ENCODE data around the gene NTNG1.
"Not testable (repeated sequence)": the region's sequence is repeated elsewhere in the genome, so short reads cannot be mapped to it uniquely, and the experiment has no call there.

NTNG1 gene

GRCh38 chr1:107145637-107146036 lies 4.8 kb downstream of the NTNG1 start:
- no peak for DNase-seq (ENCODE audit: low read depth)

DNA sequence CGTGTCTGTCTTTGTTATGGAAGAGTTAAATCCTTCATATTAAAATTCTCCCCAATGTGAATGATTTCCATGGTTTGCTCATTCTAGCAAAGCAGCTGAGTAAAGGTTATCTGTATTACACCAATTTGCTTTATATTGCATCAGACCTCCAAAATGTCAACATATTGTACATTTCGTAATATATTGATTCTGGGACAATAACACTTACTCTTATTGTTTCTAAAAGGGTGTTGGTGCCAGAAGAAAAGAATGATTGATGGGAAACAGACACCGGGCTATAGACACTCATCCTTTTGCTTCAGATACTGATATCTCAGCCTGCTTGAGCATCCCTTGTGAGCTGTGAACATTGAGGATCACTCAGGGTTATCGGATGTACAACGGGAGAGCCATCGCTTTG lies 7.0 kb downstream of the NTNG1 start:
- no peak for DNase-seq (ENCODE audit: low read depth)

- DNase-seq (ENCODE audit: low read depth): no peak
These were observed 9.1 kb downstream of the NTNG1 start for GRCh38 chr1:107149946-107150345.

DNA sequence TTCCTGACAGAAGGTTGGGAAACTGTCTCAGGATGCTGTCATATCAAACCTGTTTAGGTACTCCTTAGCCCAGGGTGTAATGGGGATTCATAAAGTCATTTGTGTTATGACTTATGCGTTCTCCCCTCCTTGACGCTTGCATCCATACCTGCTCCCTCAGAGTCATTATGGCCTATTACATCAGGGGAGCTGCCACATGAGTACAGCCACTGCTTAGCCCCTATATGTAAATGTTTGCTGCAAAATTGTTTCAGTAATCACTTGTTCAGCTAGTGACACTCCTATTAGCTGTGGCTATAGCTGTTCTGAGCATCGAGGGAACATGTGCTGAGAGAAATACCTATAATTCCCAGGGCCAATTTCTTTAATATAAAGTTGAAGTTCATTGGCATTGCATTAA lies 10.5 kb downstream of the NTNG1 start:
- no peak for DNase-seq (ENCODE audit: low read depth)

- DNase-seq (ENCODE audit: low read depth): no peak
These were observed 11.6 kb downstream of the NTNG1 start for GRCh38 chr1:107152395-107152794.

DNA sequence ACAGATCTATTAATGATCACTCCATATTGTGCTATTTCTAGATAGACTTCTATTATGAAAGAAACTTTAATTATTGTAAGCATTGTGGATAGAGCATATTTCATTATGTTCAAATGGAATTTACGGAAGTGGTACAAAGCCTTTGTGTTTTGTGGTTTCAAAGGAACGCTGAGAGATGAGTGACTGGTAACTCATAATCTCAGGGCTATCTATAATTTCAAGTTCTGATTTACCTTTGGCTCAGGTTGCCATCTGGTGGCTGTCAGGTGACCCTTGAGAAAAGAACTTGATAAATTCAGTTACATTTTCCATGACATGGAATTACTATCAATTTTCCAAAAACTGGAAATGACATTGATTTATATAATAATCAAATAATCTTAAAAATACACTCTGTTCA lies 12.2 kb downstream of the NTNG1 start:
- no peak for DNase-seq (ENCODE audit: low read depth)

DNA sequence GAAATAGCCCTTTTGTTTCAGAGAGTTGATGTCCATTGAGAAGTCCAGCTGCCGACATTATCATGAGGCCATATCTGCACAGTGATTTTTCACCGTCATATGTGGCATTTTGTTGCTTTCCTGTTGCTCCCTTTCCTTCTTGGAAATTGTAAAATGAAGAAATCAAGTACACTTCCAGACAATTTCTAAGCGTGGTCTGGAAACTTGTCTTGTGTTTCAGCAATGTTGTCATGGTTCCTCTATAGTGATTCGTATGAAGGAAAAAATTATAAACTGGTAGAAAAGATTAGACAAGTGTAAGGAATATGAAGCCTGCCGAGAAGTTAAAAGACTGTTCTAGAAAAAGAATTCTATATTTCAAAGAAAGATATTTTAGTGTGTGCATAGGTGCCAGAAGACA lies 17.7 kb downstream of the NTNG1 start:
- no peak for DNase-seq (ENCODE audit: low read depth)

GRCh38 chr1:107158991-107159390 lies 18.2 kb downstream of the NTNG1 start:
- no peak for DNase-seq (ENCODE audit: low read depth)

DNA sequence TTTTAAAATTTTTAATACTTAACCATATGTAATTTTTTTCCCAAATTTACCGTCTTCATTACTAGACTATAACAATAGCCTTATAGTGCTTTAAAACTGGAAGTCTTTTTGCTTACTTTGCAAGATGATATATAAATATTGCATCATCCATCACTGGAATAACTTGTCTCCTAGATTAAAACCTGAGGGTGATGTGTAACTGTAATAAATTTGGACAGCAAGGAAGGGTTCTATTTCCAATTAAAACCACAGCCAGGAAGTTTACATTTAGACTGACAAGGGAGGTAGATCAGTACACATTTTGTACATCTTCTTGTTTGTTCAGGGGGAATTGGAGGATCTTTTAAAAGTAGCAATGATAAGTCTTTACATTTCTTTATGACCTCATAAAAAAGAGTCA lies 21.9 kb downstream of the NTNG1 start:
- no peak for DNase-seq (ENCODE audit: low read depth)

DNA sequence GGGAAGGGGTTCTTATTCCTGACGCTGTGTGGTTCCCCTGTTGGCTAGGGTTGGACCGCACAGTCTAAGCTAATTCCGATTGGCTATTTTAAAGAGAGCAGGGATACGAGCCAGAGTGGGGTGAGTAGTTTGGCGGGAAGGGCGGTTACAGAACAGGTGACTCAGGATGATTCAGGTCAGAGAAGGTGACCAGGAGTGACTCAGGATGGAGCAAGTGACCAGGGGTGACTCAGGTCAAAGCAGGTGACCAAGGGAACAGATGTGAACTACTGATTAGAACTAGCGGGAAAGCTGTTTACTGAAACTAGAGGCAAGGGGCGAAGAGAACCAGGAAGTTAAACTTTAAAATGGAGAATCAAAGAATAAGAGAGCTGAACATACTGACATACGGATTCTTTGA lies 24.1 kb downstream of the NTNG1 start:
- DNase-seq (ENCODE audit: low read depth): not testable (repeated sequence)

DNA sequence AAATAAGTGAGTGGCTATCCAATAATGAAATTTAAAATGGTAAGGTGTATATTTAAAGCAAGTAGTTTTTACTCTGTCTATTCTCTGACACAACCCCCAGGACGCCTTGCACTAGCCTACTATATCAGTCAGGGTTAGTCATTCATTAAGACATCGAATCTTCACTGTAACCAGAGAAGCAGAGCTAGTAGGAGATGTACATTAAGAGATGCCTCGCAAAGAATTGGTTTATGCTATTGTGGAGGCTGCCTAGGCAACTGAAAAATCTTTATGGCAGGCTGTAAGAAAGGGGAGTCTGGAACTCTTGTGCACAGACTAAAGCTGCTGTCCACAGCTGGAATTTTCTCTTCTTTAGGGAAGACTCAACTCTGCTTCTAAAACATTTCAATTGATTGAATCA lies 28.8 kb downstream of the NTNG1 start:
- no peak for DNase-seq (ENCODE audit: low read depth)

- DNase-seq (ENCODE audit: low read depth): no peak
These were observed 30.5 kb downstream of the NTNG1 start for GRCh38 chr1:107171333-107171732.

DNA sequence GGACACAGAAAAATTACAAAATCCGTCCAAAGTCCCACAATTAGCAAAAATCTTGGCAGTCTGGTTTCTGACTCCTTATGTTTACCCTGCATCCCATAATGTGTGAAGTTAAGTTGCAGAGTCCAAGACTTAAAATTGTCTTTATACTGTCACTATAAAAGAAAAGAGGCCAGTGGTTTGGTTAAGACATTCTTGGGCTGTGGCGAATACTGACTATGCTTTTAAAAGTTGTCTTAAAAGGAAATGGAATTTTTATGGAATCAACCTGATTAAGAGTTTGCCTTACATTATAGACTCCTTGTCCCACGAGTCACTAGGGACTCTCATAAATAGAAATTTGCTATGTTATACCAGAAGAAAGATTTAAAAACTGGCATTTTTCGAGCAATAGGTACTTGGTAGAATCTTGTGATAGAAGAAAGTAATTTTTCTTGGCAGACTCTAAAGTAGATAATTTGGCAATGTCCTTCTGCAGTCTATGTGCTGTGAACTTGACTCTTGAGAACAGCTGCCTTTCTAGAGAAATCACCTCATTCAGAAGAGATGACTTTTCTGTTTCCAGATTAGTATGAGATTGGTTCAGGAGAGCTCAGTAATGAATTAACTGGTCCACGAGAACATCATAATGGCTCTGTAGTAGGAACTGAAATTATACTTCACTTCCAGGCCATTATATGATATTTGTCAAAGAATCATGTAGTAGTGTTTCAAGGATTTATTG lies 31.8 kb downstream of the NTNG1 start:
- no peak for DNase-seq (ENCODE audit: low read depth)

DNA sequence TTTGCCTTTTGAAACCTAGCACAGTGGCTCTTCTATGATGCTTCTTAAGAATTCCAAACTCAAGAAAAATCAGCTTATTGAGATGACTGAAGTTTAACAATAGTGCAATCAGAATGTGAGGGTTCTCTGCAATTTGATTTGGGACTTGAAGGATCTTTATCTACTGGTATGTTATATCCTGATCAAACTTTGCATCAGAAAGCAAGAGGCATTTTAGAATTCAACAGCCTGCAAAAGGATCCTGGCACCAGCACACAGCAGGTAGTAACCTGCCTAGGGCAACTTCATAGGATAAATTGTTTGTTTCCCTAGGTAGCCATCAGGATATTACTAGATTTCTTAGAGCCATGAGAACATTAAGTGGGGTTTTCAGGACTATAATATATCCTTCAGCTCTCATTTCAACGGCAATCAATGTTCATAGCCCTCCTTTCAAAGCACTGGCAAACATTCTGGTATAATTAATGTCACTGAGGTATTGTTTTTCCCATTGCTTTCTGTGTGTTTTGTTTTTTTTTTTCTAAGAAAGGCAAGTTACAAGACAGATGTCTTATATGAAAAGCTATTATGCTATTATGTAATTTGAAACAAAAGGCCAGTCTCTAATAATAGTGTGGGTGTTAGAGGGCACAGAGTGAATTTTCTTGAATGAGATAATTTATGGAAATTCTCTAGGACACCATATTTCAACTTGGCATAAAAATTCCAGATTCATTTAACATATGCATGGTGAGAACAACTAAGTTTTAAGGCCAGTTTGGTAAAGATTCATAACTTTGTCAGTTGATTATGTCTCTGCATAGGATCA lies 34.5 kb downstream of the NTNG1 start:
- DNase-seq (ENCODE audit: low read depth): no peak

DNA sequence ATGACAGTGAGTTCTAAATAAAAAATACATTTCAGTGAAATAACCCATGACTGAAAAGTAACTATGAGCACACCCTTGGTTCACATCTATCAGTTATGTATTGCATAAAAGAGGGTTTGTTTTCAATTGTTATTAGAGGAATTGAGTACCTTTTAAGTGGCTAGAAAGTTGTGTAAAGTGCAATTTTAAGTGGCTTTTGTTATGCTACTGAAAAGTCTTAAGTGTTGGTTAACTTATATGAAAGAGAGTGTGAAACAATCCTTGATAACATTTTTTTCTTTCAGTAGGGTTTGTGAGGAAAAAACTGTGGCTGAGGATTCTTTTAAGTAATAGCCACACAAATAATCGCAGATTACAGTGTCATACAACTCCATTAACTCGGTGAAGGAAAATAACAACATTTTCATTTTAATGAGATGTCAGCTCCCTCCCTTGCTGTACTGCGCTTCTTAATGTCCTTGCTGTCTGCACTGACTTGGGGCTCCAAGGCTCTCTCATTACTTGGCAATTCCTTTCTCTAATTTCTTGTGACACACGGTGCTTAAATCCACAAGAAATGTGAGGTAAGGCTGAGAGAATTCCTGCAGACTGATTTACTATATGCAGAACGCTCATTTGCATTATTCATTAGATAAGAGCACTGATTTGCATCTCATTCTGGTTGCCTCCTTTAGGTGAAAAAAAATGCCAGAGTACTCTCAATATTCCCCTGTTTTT lies 40.6 kb downstream of the NTNG1 start:
- no peak for DNase-seq (ENCODE audit: low read depth)

GRCh38 chr1:107183011-107183410 lies 42.2 kb downstream of the NTNG1 start:
- no peak for DNase-seq (ENCODE audit: low read depth)

DNA sequence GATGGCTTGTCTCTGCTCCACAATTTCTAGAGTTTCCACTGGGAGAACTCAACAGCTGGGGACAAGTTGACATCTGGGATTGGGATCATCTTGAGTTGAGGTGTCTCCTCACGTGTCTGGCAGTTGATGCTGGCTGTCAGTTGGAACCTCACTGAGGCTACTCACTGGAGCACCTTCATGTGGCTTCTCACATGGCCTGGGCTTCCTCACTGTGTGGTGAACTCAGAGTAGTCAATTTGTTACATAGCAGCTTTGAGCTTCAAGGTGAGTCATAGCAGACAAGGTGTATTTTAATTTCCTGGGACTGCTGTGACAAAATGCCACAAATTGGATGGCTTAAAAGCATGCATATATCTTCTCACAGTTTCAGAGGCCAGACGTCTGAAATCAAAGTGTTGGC lies 44.0 kb downstream of the NTNG1 start:
- DNase-seq (ENCODE audit: low read depth): no peak

DNA sequence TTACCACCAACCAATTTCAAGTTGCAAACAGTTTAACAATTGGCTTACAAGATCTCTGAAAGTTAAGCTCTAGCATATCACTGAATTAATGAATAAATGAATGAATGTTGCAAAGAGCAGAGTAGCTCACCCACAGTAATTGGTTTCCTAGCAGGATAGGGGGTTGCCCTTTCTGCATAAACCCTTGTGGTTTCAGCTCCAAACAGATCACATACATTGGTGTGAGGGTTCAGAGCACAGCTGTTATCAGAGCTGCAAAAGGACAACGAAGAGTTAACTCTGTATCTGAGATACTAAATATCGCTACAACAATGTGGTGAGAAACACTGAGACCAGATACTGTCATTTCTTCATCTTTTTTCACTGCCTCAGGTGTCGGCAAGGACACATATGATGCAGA lies 46.6 kb downstream of the NTNG1 start:
- DNase-seq (ENCODE audit: low read depth): no peak

GRCh38 chr1:107188160-107188559 lies 47.3 kb downstream of the NTNG1 start:
- no peak for DNase-seq (ENCODE audit: low read depth)

- DNase-seq (ENCODE audit: low read depth): no peak
These were observed 53.5 kb downstream of the NTNG1 start for GRCh38 chr1:107194380-107194779.

- no peak for DNase-seq (ENCODE audit: low read depth)
These were observed 54.6 kb downstream of the NTNG1 start for GRCh38 chr1:107195476-107195875.

DNA sequence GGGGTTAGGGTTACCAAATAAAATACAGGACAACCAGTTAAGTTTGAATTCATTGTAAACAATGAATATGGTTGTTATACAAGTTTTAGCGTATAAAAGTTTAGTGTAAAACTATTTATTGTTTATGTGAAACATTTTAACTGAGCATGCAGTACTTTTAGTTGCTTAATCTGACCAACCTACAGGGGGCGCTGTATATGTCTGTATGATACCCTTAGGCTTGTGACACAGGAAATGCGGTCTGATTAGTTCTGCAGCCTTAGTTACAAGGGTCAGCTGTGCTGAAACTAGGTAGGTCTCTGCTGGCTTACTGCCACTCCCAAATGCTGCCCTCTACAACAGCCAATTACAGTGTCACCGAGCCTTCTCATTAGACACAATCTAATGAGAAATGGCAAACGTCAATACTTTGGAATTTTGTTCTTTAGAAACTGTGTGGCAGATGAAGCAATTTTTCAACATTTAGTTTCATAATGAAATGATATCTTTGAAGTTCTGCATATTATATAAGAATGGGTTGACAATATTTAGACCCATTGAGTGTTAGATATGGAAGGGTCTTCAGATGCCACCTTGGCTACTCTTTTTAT lies 56.2 kb downstream of the NTNG1 start:
- DNase-seq (ENCODE audit: low read depth): no peak

DNA sequence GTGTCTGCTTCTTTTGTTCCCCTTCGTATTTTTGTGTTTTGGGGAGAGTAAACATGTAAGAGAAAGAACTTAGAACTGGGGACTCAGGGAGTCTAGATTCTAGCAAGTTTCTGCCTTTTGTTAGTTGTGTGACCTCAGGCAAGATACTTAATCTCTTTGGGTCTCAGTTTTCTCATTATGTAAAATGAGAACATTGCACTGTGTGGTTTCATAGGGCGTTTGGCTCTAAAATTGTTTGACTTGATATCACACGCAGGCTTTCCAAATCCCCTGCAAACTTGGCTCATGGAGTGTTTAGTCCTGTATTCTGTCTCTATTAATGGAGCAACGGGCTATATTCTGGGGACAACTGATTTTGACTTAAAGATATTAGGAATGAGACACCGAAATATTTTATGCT lies 57.7 kb downstream of the NTNG1 start:
- DNase-seq (ENCODE audit: low read depth): no peak
